ENCODE data around the gene IDUA.

Gene IDUA

GRCh38 chr4:1015746-1016145, 28.9 kb downstream of the IDUA start:
- no peak for DNase-seq (ENCODE audit: low spot score)

- no peak for DNase-seq (ENCODE audit: low spot score)
These were observed 30.4 kb downstream of the IDUA start for GRCh38 chr4:1017211-1017610.

GRCh38 chr4:1017706-1018105, 30.9 kb downstream of the IDUA start:
- DNase-seq (ENCODE audit: low spot score), result no peak

- DNase-seq (ENCODE audit: low spot score), result no peak
These were observed 31.5 kb downstream of the IDUA start for GRCh38 chr4:1018147-1019020.

- no peak for DNase-seq (ENCODE audit: low spot score)
These were observed 32.5 kb downstream of the IDUA start for GRCh38 chr4:1019320-1019719.

DNA sequence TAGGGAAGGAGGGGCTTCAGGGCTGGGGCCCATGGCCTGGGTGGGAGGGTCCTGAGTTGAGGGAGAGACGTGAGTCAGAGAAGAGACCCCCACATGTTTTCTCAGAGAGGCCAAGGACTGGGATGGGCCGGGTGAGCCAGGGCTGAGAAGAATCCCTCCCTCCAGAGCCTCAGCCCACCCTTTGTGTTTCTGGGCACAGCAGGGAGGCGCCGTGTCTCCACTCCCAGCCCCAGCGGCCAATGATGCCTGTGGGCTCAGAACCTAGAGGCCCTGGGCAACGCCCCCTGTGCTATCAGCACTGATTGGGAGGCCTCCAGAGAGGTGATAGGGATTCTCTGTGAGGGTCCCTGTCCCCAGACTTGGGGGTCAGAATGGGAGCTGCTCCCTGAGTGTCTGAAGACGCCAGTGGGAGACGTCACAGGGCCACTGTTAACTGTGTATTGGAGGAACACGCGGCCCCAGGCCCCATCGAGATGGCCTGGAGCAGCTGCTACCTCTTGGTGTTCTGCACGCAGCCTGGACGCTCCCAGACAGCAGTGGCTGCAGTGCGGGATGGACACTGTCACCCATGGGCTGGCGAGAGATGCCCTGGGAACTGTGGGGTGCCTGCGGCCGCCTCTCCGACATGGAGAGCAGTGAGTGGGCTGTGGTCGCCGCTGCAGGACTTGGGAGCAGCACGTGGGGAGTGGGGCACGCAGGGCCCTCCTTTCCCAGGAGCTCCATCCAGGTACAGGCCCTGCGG, 33.1 kb downstream of the IDUA start:
- DNase-seq (ENCODE audit: low spot score), result no peak

DNA sequence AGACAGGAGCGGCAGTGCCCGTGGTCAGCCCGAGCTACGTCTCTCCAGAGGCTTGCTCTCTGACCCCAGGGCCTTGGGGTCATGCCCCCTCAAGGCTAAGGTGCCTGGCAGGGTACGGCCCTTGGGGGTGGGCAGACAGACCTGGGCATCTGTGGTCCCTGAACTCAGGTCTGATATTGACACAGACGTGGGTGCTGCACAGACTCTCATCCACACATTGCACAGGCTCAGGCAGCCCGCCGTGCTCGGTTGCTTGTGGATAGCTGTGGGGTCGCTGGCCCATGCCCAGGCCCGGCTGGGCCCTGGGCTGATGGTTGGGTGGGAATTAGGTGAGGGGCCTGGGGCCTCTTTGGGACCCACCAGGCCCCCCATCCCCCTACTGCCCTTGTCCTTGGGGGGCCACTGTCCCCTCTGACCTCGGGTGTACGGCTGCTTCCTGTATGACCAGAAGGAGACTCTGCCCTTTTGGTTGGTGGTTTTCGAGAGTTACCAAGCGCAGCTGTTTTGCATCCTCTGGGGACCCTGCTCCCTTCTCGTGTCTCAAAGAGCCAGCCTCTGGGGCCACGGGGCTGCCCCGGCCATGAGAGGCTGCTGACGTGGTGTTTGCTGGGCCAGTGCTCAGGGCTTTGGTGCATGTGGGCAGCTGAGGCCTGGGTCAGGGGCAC, 34.7 kb downstream of the IDUA start:
- no peak for DNase-seq (ENCODE audit: low spot score)

DNA sequence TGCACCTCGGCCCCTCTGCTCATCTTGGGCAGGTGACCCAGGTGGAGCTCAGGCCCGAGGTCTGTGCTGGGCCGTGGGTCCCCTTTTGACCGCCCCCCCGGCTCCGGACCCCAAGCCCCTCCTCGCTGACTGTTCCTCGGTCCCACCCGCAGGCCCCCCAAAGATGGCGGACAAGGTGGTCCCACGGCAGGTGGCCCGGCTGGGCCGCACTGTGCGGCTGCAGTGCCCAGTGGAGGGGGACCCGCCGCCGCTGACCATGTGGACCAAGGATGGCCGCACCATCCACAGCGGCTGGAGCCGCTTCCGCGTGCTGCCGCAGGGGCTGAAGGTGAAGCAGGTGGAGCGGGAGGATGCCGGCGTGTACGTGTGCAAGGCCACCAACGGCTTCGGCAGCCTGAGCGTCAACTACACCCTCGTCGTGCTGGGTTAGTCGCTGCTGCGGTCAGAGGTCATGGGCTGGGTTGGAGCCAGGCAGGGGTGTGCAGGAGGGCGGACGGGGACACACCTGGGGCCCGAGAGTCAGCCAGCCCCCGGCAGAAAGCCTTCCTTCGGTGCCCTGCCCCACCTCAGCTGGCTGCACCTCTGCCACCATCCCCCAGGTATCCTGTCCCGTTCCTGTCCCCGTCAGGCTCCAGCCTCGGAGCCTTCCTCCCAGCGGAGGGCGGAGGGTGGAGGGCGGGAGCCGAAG, 35.4 kb downstream of the IDUA start:
- no peak for DNase-seq (ENCODE audit: low spot score)

DNA sequence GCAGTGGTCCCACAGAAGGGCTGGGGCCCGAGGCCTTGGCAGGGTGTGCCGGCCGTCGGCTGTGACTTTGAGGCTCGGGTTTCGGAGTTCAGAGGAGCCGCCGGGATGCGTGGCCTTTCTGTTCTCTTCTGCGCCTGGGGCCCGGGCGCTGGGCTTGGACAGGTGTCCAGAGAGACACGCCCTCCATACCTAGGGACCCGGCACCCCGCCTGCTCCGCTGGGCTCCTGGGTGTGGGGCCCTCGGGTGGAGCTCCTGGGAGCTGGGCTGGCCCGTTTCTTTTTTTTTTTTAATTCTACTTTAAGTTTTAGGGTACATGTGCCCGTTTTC, 35.9 kb downstream of the IDUA start:
- no peak for DNase-seq (ENCODE audit: low spot score)

DNA sequence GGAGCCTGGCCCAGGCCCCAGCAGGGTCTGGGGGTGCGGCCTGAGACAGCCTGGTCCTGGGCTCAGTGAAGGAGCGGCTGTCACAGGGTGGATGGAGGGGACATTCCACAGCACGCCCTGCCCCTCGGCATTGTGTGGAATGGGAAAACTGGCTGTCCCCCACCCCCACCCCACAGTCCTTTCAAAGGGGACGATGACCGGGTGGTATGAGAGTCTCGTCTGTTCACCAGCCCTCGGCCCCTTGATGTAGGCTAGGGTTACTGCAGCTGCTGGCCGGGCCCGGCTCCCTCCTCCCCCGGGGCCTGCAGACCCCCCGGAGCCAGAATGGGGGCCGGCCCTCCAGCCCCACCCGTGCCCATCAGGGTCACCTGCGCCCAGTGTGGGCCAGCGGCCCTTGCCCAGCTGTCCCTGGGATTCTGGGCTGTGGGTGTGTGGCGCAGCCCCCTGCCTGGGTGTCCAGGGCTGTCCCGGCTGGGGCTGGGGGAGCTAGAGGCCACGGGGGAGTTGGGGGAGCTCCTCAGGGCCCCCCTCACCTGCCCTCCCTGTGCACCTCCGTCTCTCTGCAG, 36.3 kb downstream of the IDUA start:
- no peak for DNase-seq (ENCODE audit: low spot score)

DNA sequence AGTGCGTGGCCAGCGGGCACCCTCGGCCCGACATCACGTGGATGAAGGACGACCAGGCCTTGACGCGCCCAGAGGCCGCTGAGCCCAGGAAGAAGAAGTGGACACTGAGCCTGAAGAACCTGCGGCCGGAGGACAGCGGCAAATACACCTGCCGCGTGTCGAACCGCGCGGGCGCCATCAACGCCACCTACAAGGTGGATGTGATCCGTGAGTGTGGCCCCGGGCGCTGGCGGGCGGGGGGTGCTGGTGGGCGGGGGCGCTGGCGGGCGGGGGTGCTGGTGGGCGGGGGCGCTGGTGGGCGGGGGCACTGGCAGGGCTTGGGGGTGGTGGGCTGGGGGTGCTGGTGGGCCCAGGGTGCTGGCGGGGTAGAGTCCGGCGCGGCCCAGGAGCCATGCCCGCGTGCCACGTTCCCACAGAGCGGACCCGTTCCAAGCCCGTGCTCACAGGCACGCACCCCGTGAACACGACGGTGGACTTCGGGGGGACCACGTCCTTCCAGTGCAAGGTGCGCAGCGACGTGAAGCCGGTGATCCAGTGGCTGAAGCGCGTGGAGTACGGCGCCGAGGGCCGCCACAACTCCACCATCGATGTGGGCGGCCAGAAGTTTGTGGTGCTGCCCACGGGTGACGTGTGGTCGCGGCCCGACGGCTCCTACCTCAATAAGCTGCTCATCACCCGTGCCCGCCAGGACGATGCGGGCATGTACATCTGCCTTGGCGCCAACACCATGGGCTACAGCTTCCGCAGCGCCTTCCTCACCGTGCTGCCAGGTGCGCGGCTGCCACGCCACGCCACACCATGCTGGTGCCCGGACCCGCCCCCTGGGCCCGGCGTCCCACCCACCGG, 37.3 kb downstream of the IDUA start:
- DNase-seq (ENCODE audit: low spot score), result no peak

- DNase-seq (ENCODE audit: low spot score), result no peak
These were observed 38.2 kb downstream of the IDUA start for GRCh38 chr4:1024882-1025545.

GRCh38 chr4:1026115-1026514, 39.3 kb downstream of the IDUA start:
- DNase-seq (ENCODE audit: low spot score), result no peak

- no peak for DNase-seq (ENCODE audit: low spot score)
These were observed 40.5 kb downstream of the IDUA start for GRCh38 chr4:1027219-1027914.

DNA sequence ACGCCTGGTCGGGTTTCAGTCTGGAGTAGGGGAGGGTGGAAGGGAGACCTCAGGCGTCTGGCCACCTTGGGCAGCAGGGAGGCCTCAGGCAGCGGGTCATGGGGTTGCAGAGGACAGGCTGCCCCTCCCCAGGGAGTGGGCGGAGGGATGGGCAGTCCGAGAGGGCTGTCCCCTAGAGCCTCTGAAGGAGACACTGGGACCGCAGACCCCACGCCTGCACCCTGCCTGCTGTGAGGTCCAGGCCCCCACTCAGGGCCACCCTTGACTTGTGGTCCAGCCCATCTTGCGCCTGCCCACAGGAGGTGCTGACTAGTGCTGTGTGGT, 41.0 kb downstream of the IDUA start:
- no peak for DNase-seq (ENCODE audit: low spot score)

GRCh38 chr4:1028574-1029220, 41.9 kb downstream of the IDUA start:
- DNase-seq (ENCODE audit: low spot score), result no peak

- no peak for DNase-seq (ENCODE audit: low spot score)
These were observed 42.7 kb downstream of the IDUA start for GRCh38 chr4:1029529-1029928.

- DNase-seq (ENCODE audit: low spot score), result no peak
These were observed 43.2 kb downstream of the IDUA start for GRCh38 chr4:1030031-1030430.

- DNase-seq (ENCODE audit: low spot score), result no peak
These were observed 43.7 kb downstream of the IDUA start for GRCh38 chr4:1030559-1030958.

- DNase-seq (ENCODE audit: low spot score), result no peak
These were observed 44.5 kb downstream of the IDUA start for GRCh38 chr4:1031346-1031745.
